Endodermal cell (in vitro differentiated cells): ENCODE data around the gene MAPKAPK3. TPM values are rescaled to one million over a fixed set of nuclear protein-coding genes. Genes with fewer than 3 reads are reported as not detected.

Experiments used
- DNase-seq: peaks from one replicate; pipeline ENCODE4 v3.0.0-alpha.2; 2017
- H3K27ac ChIP-seq: 2 replicates; pipeline ENCODE4 v1.5.1; 2013; ENCODE audit warnings: mild to moderate bottlenecking, low read depth, low read length, moderate library complexity
- H3K27me3 ChIP-seq: 2 replicates; pipeline ENCODE4 v1.6.1; 2013; ENCODE audit warnings: mild to moderate bottlenecking, low read length, moderate library complexity; ENCODE audit not compliant: insufficient read depth, control insufficient read depth, poor library complexity, severe bottlenecking
- H3K36me3 ChIP-seq: 2 replicates; pipeline ENCODE4 v1.7.0; 2013; ENCODE audit warnings: mild to moderate bottlenecking, low read length, moderate library complexity; ENCODE audit not compliant: control insufficient read depth, insufficient read depth
- H3K4me1 ChIP-seq: one replicate; pipeline ENCODE4 v1.7.0; 2013; ENCODE audit warnings: low read length; ENCODE audit not compliant: control insufficient read depth, insufficient read depth
- H3K4me3 ChIP-seq: 2 replicates; pipeline ENCODE4 v1.5.1; 2013; ENCODE audit warnings: mild to moderate bottlenecking, low read length, moderate library complexity
- H3K9ac ChIP-seq: 2 replicates; pipeline ENCODE4 v1.6.1; 2013; ENCODE audit warnings: mild to moderate bottlenecking, low read length, moderate library complexity; ENCODE audit not compliant: poor library complexity, severe bottlenecking; ENCODE audit errors: extremely low read depth
- H3K9me3 ChIP-seq: 2 replicates; pipeline ENCODE4 v1.6.1; 2013; ENCODE audit warnings: mild to moderate bottlenecking, low read length, moderate library complexity; ENCODE audit not compliant: control insufficient read depth
- H3K27ac Mint-ChIP-seq: 2 replicates; pipeline ENCODE4 v1.8.0; 2020; ENCODE audit warnings: mixed read lengths
- H3K27me3 Mint-ChIP-seq: 2 replicates; pipeline ENCODE4 v1.8.0; 2021; ENCODE audit warnings: mild to moderate bottlenecking, mixed read lengths; ENCODE audit not compliant: insufficient read depth
- H3K36me3 Mint-ChIP-seq: 2 replicates; pipeline ENCODE4 v1.8.0; 2020; ENCODE audit warnings: low read depth, mixed read lengths
- H3K4me1 Mint-ChIP-seq: 2 replicates; pipeline ENCODE4 v1.8.0; 2020; ENCODE audit warnings: mixed read lengths
- H3K4me3 Mint-ChIP-seq: 2 replicates; pipeline ENCODE4 v1.8.0; 2020; ENCODE audit warnings: mild to moderate bottlenecking, moderate library complexity, mixed read lengths
- H3K9me3 Mint-ChIP-seq: 2 replicates; pipeline ENCODE4 v1.8.0; 2020; ENCODE audit warnings: mild to moderate bottlenecking, mixed read lengths
- WGBS, 2 experiments: methylation state at CpG; one replicate each; pipeline versions ENCODE4 v1.1.5 to v1.1.7; 2013; ENCODE audit warnings: missing lambda C conversion rate in 2 of 2, mixed read lengths in 1 of 2; ENCODE audit not compliant: insufficient coverage in 1 of 2, insufficient read length in 1 of 2; 5-methylcytosine and 5-hydroxymethylcytosine counted together
- total RNA-seq, 2 donors: library from RNA; stranded (reverse); fragmentation: NEBNext Ultra II Directional in 1 of 2; extraction: Animal tissue kit (Norgen Biotek cat#: 25700) in 1 of 2; gene quantifications; 2 replicates in 1 of 2; 3 replicates in 1 of 2; pipeline ENCODE4 v1.2.1, GENCODE V29; 2021
- TF ChIP-seq, protein P1 (sequence below): fragments of 200-600 bp; sonication (generic); conservative IDR thresholded peaks from 2 replicates; pipeline ENCODE4 v1.5.0; 2021; ENCODE audit warnings: antibody characterized with exemption, mild to moderate bottlenecking

MAPKAPK3 gene
- total RNA-seq, 2 donors from 2014 or later: 37.2 to 39.7 TPM

DNA sequence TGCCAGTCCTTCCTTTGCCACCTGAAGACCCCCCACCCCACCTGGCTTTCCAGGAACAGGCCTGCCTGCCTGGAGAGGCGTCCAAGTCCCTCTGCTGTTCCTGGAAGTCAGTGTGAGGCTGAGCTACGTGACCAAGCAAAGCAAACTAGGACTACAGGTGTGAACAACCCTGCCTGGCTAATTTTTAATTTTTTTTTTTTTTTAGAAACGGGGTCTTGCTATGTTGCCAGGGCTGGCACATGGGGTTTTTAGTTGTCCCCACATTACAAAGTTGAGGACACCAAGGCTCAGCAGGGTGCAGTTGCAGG is 30.2 kb upstream of the MAPKAPK3 start:
- Mint-ChIP-seq H3K27me3 (peaks cover 5% of the 10 kb centered on the region), H3K36me3 (peaks cover 2% of the 10 kb centered on the region), H3K27ac (no peak overlapping the region), H3K4me3 (no peak overlapping the region), H3K4me1 (no peaks in the 10 kb centered on the region), H3K9me3 (no peaks in the 10 kb centered on the region)
- no peak for DNase-seq
- Histone ChIP-seq H3K4me1 (peaks cover 2% of the 10 kb centered on the region), H3K27ac (no peak overlapping the region), H3K4me3 (no peak overlapping the region), H3K9ac (no peak overlapping the region), H3K36me3 (no peaks in the 10 kb centered on the region), H3K9me3 (no peaks in the 10 kb centered on the region), H3K27me3 (no peaks in the 10 kb centered on the region)
- TF ChIP-seq, protein P1, sequence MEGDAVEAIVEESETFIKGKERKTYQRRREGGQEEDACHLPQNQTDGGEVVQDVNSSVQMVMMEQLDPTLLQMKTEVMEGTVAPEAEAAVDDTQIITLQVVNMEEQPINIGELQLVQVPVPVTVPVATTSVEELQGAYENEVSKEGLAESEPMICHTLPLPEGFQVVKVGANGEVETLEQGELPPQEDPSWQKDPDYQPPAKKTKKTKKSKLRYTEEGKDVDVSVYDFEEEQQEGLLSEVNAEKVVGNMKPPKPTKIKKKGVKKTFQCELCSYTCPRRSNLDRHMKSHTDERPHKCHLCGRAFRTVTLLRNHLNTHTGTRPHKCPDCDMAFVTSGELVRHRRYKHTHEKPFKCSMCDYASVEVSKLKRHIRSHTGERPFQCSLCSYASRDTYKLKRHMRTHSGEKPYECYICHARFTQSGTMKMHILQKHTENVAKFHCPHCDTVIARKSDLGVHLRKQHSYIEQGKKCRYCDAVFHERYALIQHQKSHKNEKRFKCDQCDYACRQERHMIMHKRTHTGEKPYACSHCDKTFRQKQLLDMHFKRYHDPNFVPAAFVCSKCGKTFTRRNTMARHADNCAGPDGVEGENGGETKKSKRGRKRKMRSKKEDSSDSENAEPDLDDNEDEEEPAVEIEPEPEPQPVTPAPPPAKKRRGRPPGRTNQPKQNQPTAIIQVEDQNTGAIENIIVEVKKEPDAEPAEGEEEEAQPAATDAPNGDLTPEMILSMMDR: no peak
- 93 to 94% methylated on average over 3 of the region's 3 CpGs for WGBS, 2 experiments

DNA sequence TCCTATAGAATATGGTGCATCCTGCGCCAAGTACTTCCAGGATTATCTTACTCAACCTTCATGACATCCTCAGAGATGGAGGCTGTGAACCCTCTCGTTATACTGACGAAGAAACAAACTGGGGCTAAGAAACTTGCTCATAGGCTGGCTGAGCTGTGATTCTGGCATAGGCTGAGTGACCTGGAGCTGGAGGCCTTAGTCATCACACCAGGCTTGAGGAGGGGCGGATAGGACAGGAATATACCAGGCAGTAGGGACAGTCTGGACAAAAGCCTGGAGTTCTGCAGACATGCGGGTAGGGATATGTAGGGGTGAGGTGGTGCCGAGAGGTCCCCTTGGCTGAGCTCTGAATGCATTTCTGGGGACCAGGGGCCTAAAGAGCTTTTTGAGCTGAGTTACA is 29.6 kb upstream of the MAPKAPK3 start:
- Mint-ChIP-seq H3K36me3 (no peaks in the 10 kb centered on the region), H3K4me3 (no peak overlapping the region), H3K9me3 (no peaks in the 10 kb centered on the region), H3K27ac (no peak overlapping the region), H3K27me3 (peaks cover 5% of the 10 kb centered on the region), H3K4me1 (no peaks in the 10 kb centered on the region)
- no peaks in the 10 kb centered on the region for H3K9me3 ChIP-seq
- H3K27me3 ChIP-seq: no peaks in the 10 kb centered on the region
- peaks cover 2% of the 10 kb centered on the region for H3K4me1 ChIP-seq
- no peak overlapping the region for H3K27ac ChIP-seq
- no peak for DNase-seq
- TF ChIP-seq, protein P1: no peak
- no peaks in the 10 kb centered on the region for H3K36me3 ChIP-seq
- H3K4me3 ChIP-seq: no peak overlapping the region
- WGBS, 2 experiments: 93 to 98% methylated on average over 6 of the region's 6 CpGs
- H3K9ac ChIP-seq: no peak overlapping the region

- DNase-seq: no peak
- Histone ChIP-seq H3K4me3 (no peak overlapping the region), H3K27me3 (no peaks in the 10 kb centered on the region), H3K9ac (no peak overlapping the region), H3K36me3 (no peaks in the 10 kb centered on the region), H3K4me1 (peaks cover 2% of the 10 kb centered on the region), H3K27ac (no peak overlapping the region), H3K9me3 (no peaks in the 10 kb centered on the region)
- no peaks in the 10 kb centered on the region for H3K4me1 Mint-ChIP-seq
- no peaks in the 10 kb centered on the region for H3K9me3 Mint-ChIP-seq
- no peak overlapping the region for H3K27ac Mint-ChIP-seq
- H3K4me3 Mint-ChIP-seq: no peak overlapping the region
- peaks cover 5% of the 10 kb centered on the region for H3K27me3 Mint-ChIP-seq
- 84 to 86% methylated on average over 15 to 17 of the region's 17 CpGs for WGBS, 2 experiments
- no peaks in the 10 kb centered on the region for H3K36me3 Mint-ChIP-seq
- TF ChIP-seq, protein P1: no peak
Measured at GRCh38 chr3:50587806-50588758, 28.9 kb upstream of the MAPKAPK3 start.
